Neural cell (in vitro differentiated cells): ENCODE results near the gene CD80.

ENCODE experiments used
- EP300 ChIP-seq: fragments of 450-650 bp; conservative IDR thresholded peaks from 2 replicates; pipeline ENCODE4 v1.6.1; 2014; ENCODE audit warnings: antibody characterized with exemption, mild to moderate bottlenecking, moderate library complexity; ENCODE audit not compliant: poor library complexity, severe bottlenecking
- MXI1 ChIP-seq: fragments of 450-650 bp; conservative IDR thresholded peaks from 2 replicates; pipeline ENCODE4 v1.6.1; 2014; ENCODE audit warnings: antibody characterized with exemption, mild to moderate bottlenecking; ENCODE audit not compliant: poor library complexity, severe bottlenecking
- RAD21 ChIP-seq: fragments of 450-650 bp; conservative IDR thresholded peaks from 2 replicates; pipeline ENCODE4 v1.6.1; 2014; ENCODE audit warnings: antibody characterized with exemption, mild to moderate bottlenecking, moderate library complexity
- REST ChIP-seq: IDR thresholded peaks from 2 replicates; pipeline ENCODE4 v1.6.1; 2012; ENCODE audit warnings: borderline replicate concordance
- SMC3 ChIP-seq: fragments of 450-650 bp; conservative IDR thresholded peaks from 2 replicates; pipeline ENCODE4 v1.6.1; 2014; ENCODE audit warnings: antibody characterized with exemption, mild to moderate bottlenecking, moderate library complexity; ENCODE audit not compliant: poor library complexity
- TAF1 ChIP-seq: IDR thresholded peaks from 2 replicates; pipeline ENCODE4 v1.6.1; 2012; ENCODE audit warnings: low read depth
- TF ChIP-seq, protein P1 (sequence below): fragments of 450-650 bp; IDR thresholded peaks from 2 replicates; pipeline ENCODE4 v1.5.1; 2014; ENCODE audit warnings: antibody characterized with exemption, mild to moderate bottlenecking, moderate library complexity; ENCODE audit not compliant: poor library complexity, severe bottlenecking

DNA sequence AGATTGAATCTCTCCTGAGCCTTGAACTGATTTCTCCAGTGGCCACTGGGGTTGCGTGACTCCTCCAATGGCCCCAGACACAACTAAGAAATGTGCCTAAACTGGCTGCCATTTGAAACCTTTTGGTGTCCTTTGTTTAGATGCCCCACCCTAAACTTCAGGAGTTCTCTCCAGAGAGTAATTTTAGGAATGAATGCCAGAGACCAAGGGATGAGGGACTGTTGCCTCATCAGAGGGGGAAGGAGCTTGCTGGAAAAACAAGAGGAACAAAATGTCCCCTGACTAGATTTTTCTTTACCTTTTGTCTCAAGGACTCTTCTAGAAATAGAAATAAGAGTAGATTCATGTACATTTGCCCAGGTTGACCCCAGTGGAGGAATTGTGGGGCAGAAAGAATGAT lies 11.8 kb upstream of the CD80 start:
- TF ChIP-seq, protein P1, sequence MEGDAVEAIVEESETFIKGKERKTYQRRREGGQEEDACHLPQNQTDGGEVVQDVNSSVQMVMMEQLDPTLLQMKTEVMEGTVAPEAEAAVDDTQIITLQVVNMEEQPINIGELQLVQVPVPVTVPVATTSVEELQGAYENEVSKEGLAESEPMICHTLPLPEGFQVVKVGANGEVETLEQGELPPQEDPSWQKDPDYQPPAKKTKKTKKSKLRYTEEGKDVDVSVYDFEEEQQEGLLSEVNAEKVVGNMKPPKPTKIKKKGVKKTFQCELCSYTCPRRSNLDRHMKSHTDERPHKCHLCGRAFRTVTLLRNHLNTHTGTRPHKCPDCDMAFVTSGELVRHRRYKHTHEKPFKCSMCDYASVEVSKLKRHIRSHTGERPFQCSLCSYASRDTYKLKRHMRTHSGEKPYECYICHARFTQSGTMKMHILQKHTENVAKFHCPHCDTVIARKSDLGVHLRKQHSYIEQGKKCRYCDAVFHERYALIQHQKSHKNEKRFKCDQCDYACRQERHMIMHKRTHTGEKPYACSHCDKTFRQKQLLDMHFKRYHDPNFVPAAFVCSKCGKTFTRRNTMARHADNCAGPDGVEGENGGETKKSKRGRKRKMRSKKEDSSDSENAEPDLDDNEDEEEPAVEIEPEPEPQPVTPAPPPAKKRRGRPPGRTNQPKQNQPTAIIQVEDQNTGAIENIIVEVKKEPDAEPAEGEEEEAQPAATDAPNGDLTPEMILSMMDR, result no peak
- TF ChIP-seq EP300 (no peak), SMC3 (no peak), REST (no peak), TAF1 (no peak), RAD21 (no peak), MXI1 (no peak)
